NB4 (cell line): ENCODE results near the gene MRPL38.

ENCODE experiments used
- DNase-seq: peaks from one replicate; pipeline ENCODE4 v3.0.0; 2010; ENCODE audit warnings: low read depth
- H3K4me3 ChIP-seq: one replicate; pipeline ENCODE4 v1.5.1; 2011; ENCODE audit warnings: mild to moderate bottlenecking, low read depth, low read length, moderate library complexity
- CTCF ChIP-seq: IDR thresholded peaks from one replicate; pipeline ENCODE4 v1.5.1; 2012; ENCODE audit warnings: low read depth, low read length
- MAX ChIP-seq: IDR thresholded peaks from 2 replicates; pipeline ENCODE4 v1.6.1; 2011; ENCODE audit warnings: low read depth, low read length
- MYC ChIP-seq: IDR thresholded peaks from 2 replicates; pipeline ENCODE4 v1.6.1; 2011; ENCODE audit warnings: low read depth, low read length
- POLR2A ChIP-seq: IDR thresholded peaks from 2 replicates; pipeline ENCODE4 v1.6.1; 2011; ENCODE audit warnings: mild to moderate bottlenecking; ENCODE audit not compliant: insufficient read length; ENCODE audit errors: extremely low read depth

Gene MRPL38

GRCh38 chr17:75885431-75885830, 19.3 kb downstream of the MRPL38 start:
- TF ChIP-seq MYC (no peak), POLR2A (no peak), CTCF (no peak), MAX (no peak)

GRCh38 chr17:75881678-75882454, 22.8 kb downstream of the MRPL38 start:
- TF ChIP-seq CTCF (no peak), MYC (no peak)
- no peak overlapping the region for H3K4me3 ChIP-seq
- DNase-seq = no peak

More at GRCh38 chr17:75885431-75885830, 19.3 kb downstream of the MRPL38 start:
- no peak for DNase-seq
- H3K4me3 ChIP-seq = no peak overlapping the region

- TF ChIP-seq MAX = no peak
- no peak for TF ChIP-seq MYC
- no peak for TF ChIP-seq CTCF
- no peak for TF ChIP-seq POLR2A
Measured at GRCh38 chr17:75880266-75880665, 24.4 kb downstream of the MRPL38 start.

DNA sequence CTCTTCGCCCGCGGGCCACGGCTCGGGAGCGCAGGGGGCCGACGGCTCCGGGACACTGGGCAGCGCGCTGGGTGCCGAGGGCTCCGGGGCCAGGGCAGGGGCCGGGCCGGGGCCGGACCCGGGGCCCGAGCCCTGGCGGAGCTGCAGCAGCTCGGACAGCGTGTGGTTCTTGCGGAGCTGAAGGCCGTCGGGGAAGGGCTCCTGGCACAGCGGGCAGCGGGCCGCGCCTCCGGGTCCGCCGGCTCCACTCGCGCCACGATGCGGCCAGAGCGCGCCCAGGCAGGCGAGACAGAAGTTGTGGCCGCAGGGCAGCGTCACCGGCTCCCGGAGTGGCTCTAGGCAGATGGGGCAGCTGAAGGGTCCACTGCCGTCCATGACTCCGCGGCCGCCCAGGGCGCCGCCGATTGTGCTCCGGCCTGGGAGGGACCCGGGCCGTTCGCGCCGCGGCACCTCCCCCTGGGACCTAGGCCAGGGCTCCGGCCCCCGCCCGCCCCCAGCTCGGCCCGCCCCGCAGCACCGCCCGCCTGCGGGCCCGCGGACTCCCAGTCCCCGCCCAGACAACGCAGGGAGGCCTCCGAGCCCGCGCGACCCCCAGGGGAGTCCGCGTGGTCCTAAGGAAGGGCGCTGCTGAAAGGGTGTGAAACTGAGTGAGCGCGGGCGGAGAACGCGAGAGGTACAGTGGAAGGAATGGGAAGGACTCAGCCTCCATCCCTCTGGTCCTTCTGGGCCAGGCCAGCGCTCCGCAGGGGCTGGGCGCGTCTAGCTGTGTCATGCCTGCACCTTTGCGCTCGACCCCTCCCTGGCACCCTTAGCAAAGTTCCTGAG, 26.3 kb downstream of the MRPL38 start, which contains the start of gene TRIM47:
TSS of gene TRIM47 (minus strand) at position 408 of the 825 bp plus-strand sequence. CDS start at position 375, 33 bp downstream.
- TF ChIP-seq MYC (no peak), MAX (no peak), CTCF (no peak), POLR2A (no peak)
- peak; percentile 34 for DNase-seq
- no peak within 1 kb of the TSS for H3K4me3 ChIP-seq

More at GRCh38 chr17:75880266-75880665, 24.4 kb downstream of the MRPL38 start:
- no peak for DNase-seq
- H3K4me3 ChIP-seq = no peak overlapping the region

DNA sequence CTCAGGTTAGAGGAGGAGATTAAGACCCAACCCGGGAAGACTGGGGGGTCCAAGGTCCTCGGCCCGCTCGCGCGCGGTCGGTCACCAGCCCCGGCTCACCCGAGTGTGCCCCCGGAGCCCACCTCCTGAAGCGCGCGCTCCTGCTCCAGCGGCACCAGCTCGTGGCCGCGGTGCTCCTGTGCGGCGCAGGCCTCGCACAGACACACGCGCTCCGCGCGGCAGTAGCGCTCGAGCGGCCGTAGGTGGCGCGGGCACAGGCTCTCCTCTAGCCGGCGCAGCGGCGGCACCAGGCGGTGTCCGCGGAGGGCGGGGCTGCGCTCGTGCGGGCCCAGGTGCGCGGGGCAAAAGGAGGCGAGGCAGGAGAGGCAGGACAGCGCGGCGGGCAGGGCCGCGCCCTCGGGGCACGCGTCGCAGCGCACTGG, 26.9 kb downstream of the MRPL38 start:
- no peak overlapping the region for H3K4me3 ChIP-seq
- TF ChIP-seq CTCF = peak; percentile 39
- TF ChIP-seq MAX = no peak
- DNase-seq = peak; percentile 71
